Vagina (tissue), 2 donors: ENCODE data around the gene VCP. TPM values are rescaled to one million over a fixed set of nuclear protein-coding genes. Genes with fewer than 3 reads are reported as not detected.

ENCODE experiments used
- DNase-seq, 2 donors: peaks; one replicate each; pipeline ENCODE4 v3.0.0-alpha.2; 2017; ENCODE audit errors: extremely low spot score in 2 of 2
- H3K27ac ChIP-seq: fragments of 200-600 bp; sonication (generic); one replicate; pipeline ENCODE4 v1.5.1; 2019
- H3K27me3 ChIP-seq: fragments of 200-600 bp; sonication (generic); one replicate; pipeline ENCODE4 v1.5.1; 2019
- H3K36me3 ChIP-seq, 2 donors: fragments of 200-600 bp; sonication (generic); one replicate each; pipeline ENCODE4 v1.5.1; 2017 to 2019
- H3K4me1 ChIP-seq: fragments of 200-600 bp; sonication (generic); one replicate; pipeline ENCODE4 v1.5.1; 2019
- H3K4me3 ChIP-seq, 2 donors: fragments of 200-600 bp; sonication (generic); 1 replicate in 1 of 2; 2 replicates in 1 of 2; pipeline ENCODE4 v1.5.1; 2016 to 2019
- H3K9me3 ChIP-seq: fragments of 200-600 bp; sonication (generic); one replicate; pipeline ENCODE4 v1.5.1; 2019
- CTCF ChIP-seq, 3 experiments: fragments of 450-650 bp in 2 of 3; fragments of 200-600 bp in 1 of 3; sonication (generic) in 1 of 3; IDR thresholded peaks; one replicate each; pipeline ENCODE4 v1.5.1; 2017 to 2019; ENCODE audit warnings: antibody characterized with exemption in 3 of 3, mild to moderate bottlenecking in 2 of 3, moderate library complexity in 2 of 3
- POLR2A ChIP-seq, 2 donors: fragments of 450-650 bp; IDR thresholded peaks; one replicate each; pipeline ENCODE4 v1.6.1; 2017; ENCODE audit warnings: antibody characterized with exemption in 2 of 2, mild to moderate bottlenecking in 2 of 2, moderate library complexity in 2 of 2
- POLR2AphosphoS5 ChIP-seq, 2 donors: sonication (generic); formaldehyde crosslinking; IDR thresholded peaks; one replicate each; pipeline ENCODE4 v1.9.0; 2017; ENCODE audit warnings: antibody characterized with exemption in 2 of 2, mild to moderate bottlenecking in 2 of 2, low read depth in 1 of 2; ENCODE audit not compliant: insufficient read depth in 1 of 2
- intact Hi-C: fragments of 100-400 bp; cut with DNase I; formaldehyde crosslinking; loops from one replicate; pipeline ENCODE4 v1.15.1; 2023
- total RNA-seq: library from RNA; depleted of rRNA; stranded (reverse); fragments of >200 nt; gene quantifications from one replicate; pipeline ENCODE4 v1.2.3, GENCODE V29; 2016

Gene VCP
- total RNA-seq, 1 donor from 2014 or later = 130 TPM

- no peaks in the 10 kb centered on the region for H3K9me3 ChIP-seq
- TF ChIP-seq POLR2AphosphoS5 (IDR thresholded peaks at IDR 0.05; ENCODE audit: insufficient read depth in 1 of 2, low read depth in 1 of 2) (no peak), POLR2A (IDR thresholded peaks at IDR 0.05) (peak in 1 of 2 donors; percentile 15), CTCF (IDR thresholded peaks at IDR 0.05) (peak in 1 of 3 experiments; percentile 7)
- H3K36me3 ChIP-seq = peaks cover 0 to 13% of the 10 kb centered on the region in 2 donors
- H3K4me1 ChIP-seq = peaks cover 42% of the 10 kb centered on the region
- no peaks in the 10 kb centered on the region for H3K27me3 ChIP-seq
- DNase-seq = no peak
- H3K27ac ChIP-seq = peak overlapping the region; percentile 96
- H3K4me3 ChIP-seq = peak overlapping the region; percentile 68 to 74
- intact Hi-C loops = no loop called here
Measured at GRCh38 chr9:35071814-35072460, 488 bp downstream of the VCP start.

- DNase-seq = no peak
- Histone ChIP-seq H3K27ac (peak overlapping the region; percentile 96), H3K36me3 (peaks cover 0 to 21% of the 10 kb centered on the region in 2 donors), H3K4me1 (peaks cover 42% of the 10 kb centered on the region), H3K9me3 (no peaks in the 10 kb centered on the region), H3K27me3 (no peaks in the 10 kb centered on the region), H3K4me3 (peak overlapping the region; percentile 68 to 74)
- intact Hi-C loops = no loop called here
- TF ChIP-seq POLR2A (IDR thresholded peaks at IDR 0.05) = no peak
Measured at GRCh38 chr9:35070823-35071813, 1.3 kb downstream of the VCP start.

GRCh38 chr9:35069020-35069419 is 3.4 kb downstream of the VCP start:
- Histone ChIP-seq H3K36me3 (peaks cover 7 to 42% of the 10 kb centered on the region in 2 donors), H3K27ac (no peak overlapping the region), H3K9me3 (no peaks in the 10 kb centered on the region), H3K27me3 (no peaks in the 10 kb centered on the region), H3K4me1 (peaks cover 42% of the 10 kb centered on the region), H3K4me3 (no peak overlapping the region)
- intact Hi-C loops = no loop called here
- TF ChIP-seq CTCF (IDR thresholded peaks at IDR 0.05) = no peak
- DNase-seq = no peak

GRCh38 chr9:35067056-35067455 is 5.4 kb downstream of the VCP start:
- H3K27ac ChIP-seq = no peak overlapping the region
- H3K36me3 ChIP-seq = peaks cover 7 to 62% of the 10 kb centered on the region in 2 donors
- TF ChIP-seq CTCF (IDR thresholded peaks at IDR 0.05) (no peak), POLR2AphosphoS5 (IDR thresholded peaks at IDR 0.05; ENCODE audit: insufficient read depth in 1 of 2, low read depth in 1 of 2) (no peak), POLR2A (IDR thresholded peaks at IDR 0.05) (no peak)
- peaks cover 36% of the 10 kb centered on the region for H3K4me1 ChIP-seq
- intact Hi-C loops = no loop called here
- no peak overlapping the region for H3K4me3 ChIP-seq
- no peaks in the 10 kb centered on the region for H3K27me3 ChIP-seq
- no peak for DNase-seq
- no peaks in the 10 kb centered on the region for H3K9me3 ChIP-seq

- intact Hi-C loops = no loop called here
Measured at GRCh38 chr9:35060548-35061207, 11.7 kb downstream of the VCP start.

More at GRCh38 chr9:35060548-35061207, 11.7 kb downstream of the VCP start:
- no peak for TF ChIP-seq POLR2AphosphoS5 (IDR thresholded peaks at IDR 0.05; ENCODE audit: insufficient read depth in 1 of 2, low read depth in 1 of 2)
- no peak for TF ChIP-seq CTCF (IDR thresholded peaks at IDR 0.05)
- no peak for TF ChIP-seq POLR2A (IDR thresholded peaks at IDR 0.05)
- Histone ChIP-seq H3K27ac (no peak overlapping the region), H3K9me3 (no peaks in the 10 kb centered on the region), H3K4me3 (no peak overlapping the region), H3K36me3 (peaks cover 5 to 100% of the 10 kb centered on the region in 2 donors), H3K27me3 (no peaks in the 10 kb centered on the region), H3K4me1 (no peaks in the 10 kb centered on the region)
- DNase-seq = no peak
